Liver (tissue), 9 donors: ENCODE data around the gene ATOH8. TPM values are rescaled to one million over a fixed set of nuclear protein-coding genes. Genes with fewer than 3 reads are reported as not detected.
A peak's percentile ranks its signal among the peaks of the same experiment; 100 is the strongest.

Experiments
- DNase-seq: peaks from one replicate; pipeline ENCODE4 v3.0.0-alpha.2; 2017; ENCODE audit warnings: low spot score
- H3K27ac ChIP-seq, 2 donors: one replicate each; pipeline ENCODE4 v1.7.0; 2013; ENCODE audit warnings: inconsistent platforms in 2 of 2, low read length in 2 of 2, control low read depth in 1 of 2, low read depth in 1 of 2, mild to moderate bottlenecking in 1 of 2
- H3K27me3 ChIP-seq, 4 donors: one replicate each; pipeline versions ENCODE4 v1.6.1 to v1.7.0; 2013; ENCODE audit warnings: low read length in 3 of 4, inconsistent platforms in 1 of 4, mild to moderate bottlenecking in 1 of 4, moderate library complexity in 1 of 4; ENCODE audit not compliant: control insufficient read depth in 4 of 4, insufficient read depth in 4 of 4
- H3K36me3 ChIP-seq, 4 donors: one replicate each; pipeline versions ENCODE4 v1.6.1 to v1.7.0; 2013; ENCODE audit warnings: low read length in 3 of 4, mild to moderate bottlenecking in 3 of 4, low read depth in 1 of 4, moderate library complexity in 1 of 4; ENCODE audit not compliant: control insufficient read depth in 4 of 4, insufficient read depth in 3 of 4
- H3K4me1 ChIP-seq, 4 donors: one replicate each; pipeline versions ENCODE4 v1.6.1 to v1.7.0; 2013; ENCODE audit warnings: low read length in 3 of 4, mild to moderate bottlenecking in 3 of 4, moderate library complexity in 1 of 4; ENCODE audit not compliant: control insufficient read depth in 4 of 4, insufficient read depth in 4 of 4
- H3K4me3 ChIP-seq, 3 donors: one replicate each; pipeline versions ENCODE4 v1.6.1 to v1.7.0; 2013; ENCODE audit warnings: low read length in 3 of 3, control low read depth in 1 of 3, low read depth in 1 of 3, mild to moderate bottlenecking in 1 of 3
- H3K9ac ChIP-seq, 2 donors: one replicate each; pipeline ENCODE4 v1.7.0; 2013; ENCODE audit warnings: low read length in 2 of 2, mild to moderate bottlenecking in 2 of 2, moderate library complexity in 2 of 2, control low read depth in 1 of 2, low read depth in 1 of 2
- H3K9me3 ChIP-seq, 4 donors: one replicate each; pipeline versions ENCODE4 v1.6.1 to v1.7.0; 2013; ENCODE audit warnings: low read length in 3 of 4; ENCODE audit not compliant: control insufficient read depth in 4 of 4
- ATF3 ChIP-seq: IDR thresholded peaks from 2 replicates; pipeline ENCODE4 v1.6.1; 2016; ENCODE audit warnings: antibody characterized with exemption
- CTCF ChIP-seq: fragments of 150-350 bp; IDR thresholded peaks from 2 replicates; pipeline ENCODE4 v1.5.1; 2017; ENCODE audit warnings: improper control_type of control experiment, low read depth, low read length; ENCODE audit not compliant: missing input control
- EGR1 ChIP-seq, 2 donors: IDR thresholded peaks; 2 replicates each; pipeline ENCODE4 v1.6.1; 2016 to 2018; ENCODE audit warnings: antibody characterized with exemption in 2 of 2, low read depth in 2 of 2
- FOXA1 ChIP-seq: IDR thresholded peaks from 2 replicates; pipeline ENCODE4 v1.6.1; 2016; ENCODE audit warnings: antibody characterized with exemption
- FOXA2 ChIP-seq: IDR thresholded peaks from 2 replicates; pipeline ENCODE4 v1.6.1; 2016; ENCODE audit warnings: antibody characterized with exemption
- GABPA ChIP-seq, 2 donors: IDR thresholded peaks in 1 of 2; conservative IDR thresholded peaks in 1 of 2; 2 replicates each; pipeline ENCODE4 v1.6.1; 2016; ENCODE audit warnings: antibody characterized with exemption in 2 of 2, mild to moderate bottlenecking in 1 of 2, moderate library complexity in 1 of 2
- HNF4A ChIP-seq, 2 donors: conservative IDR thresholded peaks; 2 replicates each; pipeline ENCODE4 v1.6.1; 2016; ENCODE audit warnings: antibody characterized with exemption in 2 of 2, mild to moderate bottlenecking in 2 of 2
- HNF4G ChIP-seq: IDR thresholded peaks from 2 replicates; pipeline ENCODE4 v1.6.1; 2016; ENCODE audit warnings: antibody characterized with exemption
- JUND ChIP-seq, 2 donors: IDR thresholded peaks; 2 replicates each; pipeline ENCODE4 v1.6.1; 2016; ENCODE audit warnings: antibody characterized with exemption in 2 of 2
- NR2F2 ChIP-seq: IDR thresholded peaks from 2 replicates; pipeline ENCODE4 v1.6.1; 2016; ENCODE audit warnings: antibody characterized with exemption
- RAD21 ChIP-seq, 2 donors: IDR thresholded peaks; 2 replicates each; pipeline ENCODE4 v1.6.1; 2016; ENCODE audit warnings: antibody characterized with exemption in 2 of 2, mild to moderate bottlenecking in 2 of 2
- REST ChIP-seq: IDR thresholded peaks from 2 replicates; pipeline ENCODE4 v1.6.1; 2016; ENCODE audit warnings: antibody characterized with exemption, mild to moderate bottlenecking
- RXRA ChIP-seq, 2 donors: IDR thresholded peaks; 2 replicates each; pipeline ENCODE4 v1.6.1; 2017 to 2018; ENCODE audit warnings: antibody characterized with exemption in 2 of 2, mild to moderate bottlenecking in 1 of 2
- SP1 ChIP-seq: IDR thresholded peaks from 2 replicates; pipeline ENCODE4 v1.6.1; 2018; ENCODE audit warnings: antibody characterized with exemption, mild to moderate bottlenecking
- TAF1 ChIP-seq: conservative IDR thresholded peaks from 2 replicates; pipeline ENCODE4 v1.6.1; 2016; ENCODE audit warnings: antibody characterized with exemption, mild to moderate bottlenecking
- YY1 ChIP-seq: IDR thresholded peaks from 2 replicates; pipeline ENCODE4 v1.6.1; 2016; ENCODE audit warnings: antibody characterized with exemption, mild to moderate bottlenecking
- ZBTB33 ChIP-seq: IDR thresholded peaks from 2 replicates; pipeline ENCODE4 v1.6.1; 2016; ENCODE audit warnings: antibody characterized with exemption
- WGBS: extraction: QIAGEN DNeasy Blood & Tissue Kit; methylation state at CpG from one replicate; pipeline ENCODE4 v1.1.7; 2013; 5-methylcytosine and 5-hydroxymethylcytosine counted together
- polyA plus RNA-seq, 2 donors: library from polyadenylated mRNA; stranded (reverse) in 1 of 2; unstranded in 1 of 2; fragments of 200-250 nt in 1 of 2; fragments of >200 nt in 1 of 2; fragmentation: Nextera tagmentation in 1 of 2; extraction: Ambion mirVana in 1 of 2; gene quantifications; one replicate each; pipeline versions ENCODE4 v1.2.1 to v1.2.3, GENCODE V29; 2013 to 2015
- total RNA-seq, 2 donors: library from RNA; depleted of rRNA; stranded (reverse); fragments of >200 nt; gene quantifications; one replicate each; pipeline ENCODE4 v1.2.3, GENCODE V29; 2014
- donor health status: healthy.
- donor health status: healthy.
- donor health status: healthy.
- donor health status: healthy.
- donor health status: healthy.

ATOH8 gene
- total and polyA plus RNA-seq, 4 donors = 0.33 to 37.7 (median 26.8) TPM

- DNase-seq = peak; percentile 56
- Histone ChIP-seq H3K4me1 (peaks cover 30 to 70% (median 56%) of the 10 kb centered on the region in 4 donors), H3K4me3 (no peak overlapping the region), H3K27me3 (no peaks in the 10 kb centered on the region), H3K36me3 (no peaks in the 10 kb centered on the region), H3K27ac (no peak overlapping the region), H3K9me3 (no peaks in the 10 kb centered on the region), H3K9ac (peak overlapping the region in 1 of 2 donors; percentile 59)
- 7% methylated on average over 10 of the region's 10 CpGs for WGBS
- TF ChIP-seq NR2F2 = no peak
- no peak for TF ChIP-seq FOXA2
- no peak for TF ChIP-seq FOXA1
- no peak for TF ChIP-seq GABPA (IDR thresholded peaks at IDR 0.05 in 1 of 2, conservative IDR thresholded peaks at IDR 0.05 in 1 of 2)
- TF ChIP-seq ATF3 = no peak
- TF ChIP-seq EGR1 (IDR thresholded peaks at IDR 0.05; ENCODE audit: low read depth in 2 of 2) = no peak
- no peak for TF ChIP-seq SP1
- peak in 1 of 2 donors; percentile 6 for TF ChIP-seq HNF4A (conservative IDR thresholded peaks at IDR 0.05)
- no peak for TF ChIP-seq REST
- peak in 1 of 2 donors; percentile 26 for TF ChIP-seq JUND (IDR thresholded peaks at IDR 0.05)
- no peak for TF ChIP-seq ZBTB33
- no peak for TF ChIP-seq HNF4G
- TF ChIP-seq RAD21 (IDR thresholded peaks at IDR 0.05) = peak; percentile 72 to 84
- TF ChIP-seq YY1 = no peak
- TF ChIP-seq CTCF = peak; percentile 73
- peak in 1 of 2 donors; percentile 21 for TF ChIP-seq RXRA (IDR thresholded peaks at IDR 0.05)
Measured at GRCh38 chr2:85707304-85707703, 46.5 kb upstream of the ATOH8 start.

GRCh38 chr2:85708641-85709040 is 45.1 kb upstream of the ATOH8 start:
- H3K36me3 ChIP-seq = no peaks in the 10 kb centered on the region
- WGBS = 36% methylated on average over 1 of the region's 1 CpG
- peak; percentile 28 to 45 for TF ChIP-seq RXRA (IDR thresholded peaks at IDR 0.05)
- peak in 1 of 2 donors; percentile 7 for TF ChIP-seq EGR1 (IDR thresholded peaks at IDR 0.05; ENCODE audit: low read depth in 2 of 2)
- TF ChIP-seq TAF1 = no peak
- peak; percentile 84 for TF ChIP-seq SP1
- peak; percentile 28 to 47 for TF ChIP-seq HNF4A (conservative IDR thresholded peaks at IDR 0.05)
- peak in 1 of 2 donors; percentile 22 for TF ChIP-seq RAD21 (IDR thresholded peaks at IDR 0.05)
- TF ChIP-seq JUND (IDR thresholded peaks at IDR 0.05) = no peak
- H3K4me1 ChIP-seq = peaks cover 38 to 83% (median 64%) of the 10 kb centered on the region in 4 donors
- H3K9ac ChIP-seq = no peak overlapping the region
- no peaks in the 10 kb centered on the region for H3K9me3 ChIP-seq
- H3K4me3 ChIP-seq = no peak overlapping the region
- H3K27me3 ChIP-seq = no peaks in the 10 kb centered on the region
- no peak for DNase-seq
- H3K27ac ChIP-seq = peak overlapping the region; percentile 37 to 68
